C1 segment of cervical spinal cord (tissue), 14 donors: ENCODE data around the gene DUSP6.
"Not testable (repeated sequence)": the region's sequence is repeated elsewhere in the genome, so short reads cannot be mapped to it uniquely, and the experiment has no call there.

ENCODE experiments used
- DNase-seq, 14 donors: peaks; one replicate each; lab custom pipeline; 2025; lab: John Stamatoyannopoulos, UW

Gene DUSP6

GRCh38 chr12:89352242-89352491 lies 134 bp downstream of the DUSP6 start:
- DNase-seq, result peak in 3 of 14 donors; percentile 61 to 75 (median 71)

- peak in 5 of 14 donors; percentile 20 to 72 (median 62) for DNase-seq
These were observed 636 bp downstream of the DUSP6 start for GRCh38 chr12:89351489-89352241.

GRCh38 chr12:89350630-89351488 lies 1.4 kb downstream of the DUSP6 start:
- DNase-seq, result peak in 4 of 14 donors; percentile 5 to 12 (median 10)

- no peak for DNase-seq
These were observed 2.1 kb downstream of the DUSP6 start for GRCh38 chr12:89350260-89350629.

GRCh38 chr12:89349814-89350213 lies 2.5 kb downstream of the DUSP6 start:
- peak in 6 of 14 donors; percentile 8 to 26 (median 18) for DNase-seq

GRCh38 chr12:89348894-89349699 lies 3.2 kb downstream of the DUSP6 start:
- DNase-seq, result no peak

GRCh38 chr12:89347325-89347829 lies 4.9 kb downstream of the DUSP6 start:
- no peak for DNase-seq

GRCh38 chr12:89346741-89347324 lies 5.5 kb downstream of the DUSP6 start:
- peak in 2 of 14 donors; percentile 28 to 36 for DNase-seq

GRCh38 chr12:89345830-89346740 lies 6.2 kb downstream of the DUSP6 start:
- DNase-seq, result peak in 4 of 14 donors; percentile 5 to 28 (median 24)

- no peak for DNase-seq
These were observed 6.9 kb downstream of the DUSP6 start for GRCh38 chr12:89345376-89345775.

- no peak for DNase-seq
These were observed 7.5 kb downstream of the DUSP6 start for GRCh38 chr12:89344862-89345202.

- DNase-seq, result no peak
These were observed 8.0 kb downstream of the DUSP6 start for GRCh38 chr12:89344043-89344861.

- no peak for DNase-seq
These were observed 9.2 kb downstream of the DUSP6 start for GRCh38 chr12:89343127-89343526.

- no peak for DNase-seq
These were observed 11.4 kb downstream of the DUSP6 start for GRCh38 chr12:89340861-89341260.

- DNase-seq, result no peak
These were observed 12.8 kb downstream of the DUSP6 start for GRCh38 chr12:89339526-89339925.

- DNase-seq, result not testable (repeated sequence)
These were observed 15.2 kb downstream of the DUSP6 start for GRCh38 chr12:89337136-89337535.

GRCh38 chr12:89335452-89336244 lies 16.7 kb downstream of the DUSP6 start:
- DNase-seq, result no peak

- DNase-seq, result no peak
These were observed 17.6 kb downstream of the DUSP6 start for GRCh38 chr12:89334548-89335169.
